Measurements from ENCODE around the gene MED4. TPM values are rescaled to one million over a fixed set of nuclear protein-coding genes. Genes with fewer than 3 reads are reported as not detected.
A peak's percentile ranks its signal among the peaks of the same experiment; 100 is the strongest.

MED4 gene
- total RNA-seq, 4 donors from 2014 or later, result 33.1 to 49.6 (median 37.7) TPM

GRCh38 chr13:48120241-48120640 lies 25.3 kb upstream of the MED4 start:
- TF ChIP-seq, protein P1, sequence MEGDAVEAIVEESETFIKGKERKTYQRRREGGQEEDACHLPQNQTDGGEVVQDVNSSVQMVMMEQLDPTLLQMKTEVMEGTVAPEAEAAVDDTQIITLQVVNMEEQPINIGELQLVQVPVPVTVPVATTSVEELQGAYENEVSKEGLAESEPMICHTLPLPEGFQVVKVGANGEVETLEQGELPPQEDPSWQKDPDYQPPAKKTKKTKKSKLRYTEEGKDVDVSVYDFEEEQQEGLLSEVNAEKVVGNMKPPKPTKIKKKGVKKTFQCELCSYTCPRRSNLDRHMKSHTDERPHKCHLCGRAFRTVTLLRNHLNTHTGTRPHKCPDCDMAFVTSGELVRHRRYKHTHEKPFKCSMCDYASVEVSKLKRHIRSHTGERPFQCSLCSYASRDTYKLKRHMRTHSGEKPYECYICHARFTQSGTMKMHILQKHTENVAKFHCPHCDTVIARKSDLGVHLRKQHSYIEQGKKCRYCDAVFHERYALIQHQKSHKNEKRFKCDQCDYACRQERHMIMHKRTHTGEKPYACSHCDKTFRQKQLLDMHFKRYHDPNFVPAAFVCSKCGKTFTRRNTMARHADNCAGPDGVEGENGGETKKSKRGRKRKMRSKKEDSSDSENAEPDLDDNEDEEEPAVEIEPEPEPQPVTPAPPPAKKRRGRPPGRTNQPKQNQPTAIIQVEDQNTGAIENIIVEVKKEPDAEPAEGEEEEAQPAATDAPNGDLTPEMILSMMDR (IDR thresholded peaks at IDR 0.05), result no peak
- no peak for TF ChIP-seq POLR2A (IDR thresholded peaks at IDR 0.05)
- intact Hi-C loops (cut with DNase I; ENCODE audit: low total_unique reads), result no loop called here
- WGBS, 2 donors, result 69 to 85% methylated on average over 3 of the region's 3 CpGs
- DNase-seq (ENCODE audit: low spot score in 2 of 2), result no peak
- H3K4me3 ChIP-seq (ENCODE audit: low read depth, poor library complexity, severe bottlenecking), result no peak overlapping the region

DNA sequence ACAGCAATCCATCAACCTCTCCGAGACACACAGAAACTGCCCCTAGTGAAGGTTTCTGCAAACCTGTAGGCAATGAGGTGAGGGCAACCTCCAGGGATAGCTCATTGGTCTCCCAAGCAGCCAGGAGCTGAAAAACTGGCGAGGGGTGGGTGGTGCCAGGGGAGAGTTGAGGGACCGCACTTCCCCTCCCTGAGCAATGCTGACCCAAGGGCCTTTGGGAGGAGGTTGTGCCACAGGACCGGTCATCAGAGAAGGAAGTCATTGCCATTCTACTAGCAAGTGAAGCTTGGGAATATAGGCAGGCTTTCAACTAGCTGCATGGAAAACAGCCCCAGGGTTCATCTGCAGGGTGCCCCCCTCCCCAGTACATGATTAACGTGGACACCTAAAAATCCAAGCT lies 23.1 kb upstream of the MED4 start:
- WGBS, 2 donors, result 68 to 88% methylated on average over 5 of the region's 5 CpGs
- intact Hi-C loops (cut with DNase I; ENCODE audit: low total_unique reads), result no loop called here
- peak in 1 of 2 donors; percentile 74 for DNase-seq (ENCODE audit: low spot score in 2 of 2)
- no peak overlapping the region for H3K4me3 ChIP-seq (ENCODE audit: low read depth, poor library complexity, severe bottlenecking)
- TF ChIP-seq, protein P1 (IDR thresholded peaks at IDR 0.05), result no peak
- TF ChIP-seq POLR2A (IDR thresholded peaks at IDR 0.05), result no peak

DNA sequence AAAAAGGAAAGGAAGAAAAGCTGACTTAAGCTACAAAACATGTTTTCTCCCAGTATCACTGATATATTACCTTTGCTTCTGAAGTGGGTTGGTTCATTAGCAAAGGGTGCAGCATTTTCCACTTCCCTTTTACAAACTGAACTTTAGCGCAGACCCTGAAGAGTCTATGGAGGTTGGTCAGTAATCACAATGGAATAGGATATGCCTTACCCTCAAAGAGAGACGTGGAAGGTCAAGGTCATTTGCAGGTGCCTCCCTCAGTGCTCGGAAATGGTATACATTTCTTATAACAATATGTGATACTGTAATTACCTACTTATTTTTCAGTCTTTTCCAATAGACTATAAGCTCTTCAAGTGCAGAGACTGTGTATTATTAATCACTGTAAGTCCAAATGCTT lies 21.9 kb upstream of the MED4 start:
- 62 to 65% methylated on average over 3 of the region's 3 CpGs for WGBS, 2 donors
- no peak for DNase-seq (ENCODE audit: low spot score in 2 of 2)
- no peak overlapping the region for H3K4me3 ChIP-seq (ENCODE audit: low read depth, poor library complexity, severe bottlenecking)
- intact Hi-C loops (cut with DNase I; ENCODE audit: low total_unique reads), result no loop called here
- TF ChIP-seq POLR2A (IDR thresholded peaks at IDR 0.05), result no peak
- TF ChIP-seq, protein P1 (IDR thresholded peaks at IDR 0.05), result no peak

- no peak for DNase-seq (ENCODE audit: low spot score in 2 of 2)
- TF ChIP-seq, protein P1 (IDR thresholded peaks at IDR 0.05), result no peak
- no peak for TF ChIP-seq POLR2A (IDR thresholded peaks at IDR 0.05)
- intact Hi-C loops (cut with DNase I; ENCODE audit: low total_unique reads), result no loop called here
- H3K4me3 ChIP-seq (ENCODE audit: low read depth, poor library complexity, severe bottlenecking), result no peak overlapping the region
- 94 to 95% methylated on average over 1 of the region's 1 CpG for WGBS, 2 donors
Measured at GRCh38 chr13:48113756-48114130, 18.8 kb upstream of the MED4 start.

DNA sequence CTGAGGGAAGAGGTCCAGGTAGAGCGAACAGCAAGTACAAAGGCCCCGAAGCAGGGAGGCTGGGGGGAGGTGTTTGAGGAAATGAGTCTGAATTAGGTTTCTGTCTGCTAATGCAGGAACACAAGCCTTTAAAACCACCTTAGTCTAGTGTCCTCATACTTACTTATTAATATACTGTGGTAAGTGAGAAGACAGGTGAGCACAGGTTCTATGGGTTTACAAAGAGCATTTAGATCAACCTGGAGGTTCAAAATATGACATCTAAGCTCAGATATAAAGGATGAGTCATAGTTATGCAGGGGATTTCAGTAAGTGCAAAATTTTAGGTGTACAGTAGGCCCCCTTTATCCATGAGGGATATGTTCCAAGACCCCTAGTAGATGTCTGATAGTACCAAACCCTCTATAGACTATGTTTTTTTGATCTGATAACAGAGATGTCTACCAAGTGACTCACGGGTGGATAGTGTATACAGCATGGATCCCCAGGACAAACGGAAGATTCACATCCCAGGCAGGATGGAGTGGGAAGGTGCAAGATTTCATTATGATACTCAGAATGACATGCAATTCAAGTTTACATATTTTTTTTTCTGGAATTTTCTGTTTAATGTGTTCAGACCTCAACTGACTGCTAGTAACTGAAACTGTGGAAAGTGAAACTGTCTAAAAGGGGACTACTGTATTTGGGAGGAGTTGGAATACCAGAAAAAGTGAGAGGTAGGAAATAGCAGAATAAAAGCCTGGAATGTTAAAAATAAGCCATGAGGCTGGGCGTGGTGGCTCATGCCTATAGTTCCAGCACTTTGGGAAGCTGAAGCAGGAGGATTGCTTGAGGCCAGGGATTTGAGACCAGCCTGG lies 18.2 kb upstream of the MED4 start:
- WGBS, 2 donors, result 65 to 76% methylated on average over 5 of the region's 5 CpGs
- H3K4me3 ChIP-seq (ENCODE audit: low read depth, poor library complexity, severe bottlenecking), result no peak overlapping the region
- no peak for DNase-seq (ENCODE audit: low spot score in 2 of 2)
- intact Hi-C loops (cut with DNase I; ENCODE audit: low total_unique reads), result no loop called here
- TF ChIP-seq, protein P1 (IDR thresholded peaks at IDR 0.05), result no peak
- TF ChIP-seq POLR2A (IDR thresholded peaks at IDR 0.05), result no peak
